Measurements from ENCODE around the gene AGAP3. TPM values are rescaled to one million over a fixed set of nuclear protein-coding genes. Genes with fewer than 3 reads are reported as not detected.
A peak's percentile ranks its signal among the peaks of the same experiment; 100 is the strongest.

The AGAP3 gene
- total RNA-seq, 1 donor from 2014 or later, result 135 TPM

- peaks cover 6% of the 10 kb centered on the region for H3K36me3 Mint-ChIP-seq (ENCODE audit: unreplicated experiment)
- DNase-seq (ENCODE audit: extremely low spot score, unreplicated experiment), result no peak
- peaks cover 35% of the 10 kb centered on the region for H3K4me1 Mint-ChIP-seq (ENCODE audit: unreplicated experiment)
- no peaks in the 10 kb centered on the region for H3K27me3 Mint-ChIP-seq (ENCODE audit: unreplicated experiment)
- H3K4me3 Mint-ChIP-seq (ENCODE audit: unreplicated experiment), result peak overlapping the region; percentile 65
- no peaks in the 10 kb centered on the region for H3K9me3 Mint-ChIP-seq (ENCODE audit: unreplicated experiment)
- TF ChIP-seq CTCF (IDR thresholded peaks at IDR 0.05), result no peak
- H3K27ac Mint-ChIP-seq (ENCODE audit: unreplicated experiment), result peak overlapping the region; percentile 92
Observed at GRCh38 chr7:151114151-151115090, 28.1 kb downstream of the AGAP3 start.

- Mint-ChIP-seq H3K9me3 (ENCODE audit: unreplicated experiment) (no peaks in the 10 kb centered on the region), H3K4me3 (ENCODE audit: unreplicated experiment) (peak overlapping the region; percentile 62), H3K27ac (ENCODE audit: unreplicated experiment) (peak overlapping the region; percentile 56), H3K36me3 (ENCODE audit: unreplicated experiment) (peaks cover 14% of the 10 kb centered on the region), H3K4me1 (ENCODE audit: unreplicated experiment) (peaks cover 33% of the 10 kb centered on the region), H3K27me3 (ENCODE audit: unreplicated experiment) (no peaks in the 10 kb centered on the region)
- no peak for TF ChIP-seq CTCF (IDR thresholded peaks at IDR 0.05)
- DNase-seq (ENCODE audit: extremely low spot score, unreplicated experiment), result no peak
Observed at GRCh38 chr7:151115121-151115835, 29.0 kb downstream of the AGAP3 start.

- H3K9me3 Mint-ChIP-seq (ENCODE audit: unreplicated experiment), result no peaks in the 10 kb centered on the region
- H3K27ac Mint-ChIP-seq (ENCODE audit: unreplicated experiment), result peak overlapping the region; percentile 56
- peaks cover 29% of the 10 kb centered on the region for H3K4me1 Mint-ChIP-seq (ENCODE audit: unreplicated experiment)
- H3K4me3 Mint-ChIP-seq (ENCODE audit: unreplicated experiment), result peak overlapping the region; percentile 62
- H3K27me3 Mint-ChIP-seq (ENCODE audit: unreplicated experiment), result no peaks in the 10 kb centered on the region
- TF ChIP-seq CTCF (IDR thresholded peaks at IDR 0.05), result no peak
- DNase-seq (ENCODE audit: extremely low spot score, unreplicated experiment), result no peak
- H3K36me3 Mint-ChIP-seq (ENCODE audit: unreplicated experiment), result peaks cover 21% of the 10 kb centered on the region
Observed at GRCh38 chr7:151115836-151116418, 29.7 kb downstream of the AGAP3 start.

- no peak overlapping the region for H3K27ac Mint-ChIP-seq (ENCODE audit: unreplicated experiment)
- DNase-seq (ENCODE audit: extremely low spot score, unreplicated experiment), result no peak
- no peak for TF ChIP-seq CTCF (IDR thresholded peaks at IDR 0.05)
- no peak overlapping the region for H3K4me3 Mint-ChIP-seq (ENCODE audit: unreplicated experiment)
- peaks cover 28% of the 10 kb centered on the region for H3K36me3 Mint-ChIP-seq (ENCODE audit: unreplicated experiment)
- H3K4me1 Mint-ChIP-seq (ENCODE audit: unreplicated experiment), result peaks cover 26% of the 10 kb centered on the region
- H3K27me3 Mint-ChIP-seq (ENCODE audit: unreplicated experiment), result no peaks in the 10 kb centered on the region
- no peaks in the 10 kb centered on the region for H3K9me3 Mint-ChIP-seq (ENCODE audit: unreplicated experiment)
Observed at GRCh38 chr7:151116603-151117440, 30.5 kb downstream of the AGAP3 start.
